Stimulated activated CD4-positive, alpha-beta T cell treated with anti-CD3 and anti-CD28 coated beads, Interleukin-1b, Interleukin-23, amount 100 ng/mL, for 24 hours (primary cell): ENCODE measurements around the gene RIF1.
"Not testable (repeated sequence)": the region's sequence is repeated elsewhere in the genome, so short reads cannot be mapped to it uniquely, and the experiment has no call there.

Experiments used
- DNase-seq, 4 experiments: peaks; one replicate each; pipeline ENCODE4 v3.0.0-alpha.2; 2020; ENCODE audit warnings: low read depth in 4 of 4, low spot score in 1 of 4

Gene RIF1

GRCh38 chr2:151421681-151422080 is 12.0 kb downstream of the RIF1 start:
- not testable (repeated sequence) for DNase-seq

GRCh38 chr2:151422917-151423439 is 13.3 kb downstream of the RIF1 start:
- no peak for DNase-seq

GRCh38 chr2:151423760-151424159 is 14.1 kb downstream of the RIF1 start:
- no peak for DNase-seq

GRCh38 chr2:151437630-151438029 is 27.9 kb downstream of the RIF1 start:
- no peak for DNase-seq

GRCh38 chr2:151438506-151438905 is 28.8 kb downstream of the RIF1 start:
- no peak for DNase-seq

- no peak for DNase-seq
Measured at GRCh38 chr2:151439127-151439526, 29.4 kb downstream of the RIF1 start.

- DNase-seq: no peak
Measured at GRCh38 chr2:151459358-151459757, 49.7 kb downstream of the RIF1 start.

- no peak for DNase-seq
Measured at GRCh38 chr2:151465771-151466170, 56.1 kb downstream of the RIF1 start.

GRCh38 chr2:151470556-151470955 is 60.9 kb downstream of the RIF1 start:
- DNase-seq: no peak

GRCh38 chr2:151472966-151473365 is 63.3 kb downstream of the RIF1 start:
- DNase-seq: no peak

- DNase-seq: no peak
Measured at GRCh38 chr2:151475071-151475470, 65.4 kb downstream of the RIF1 start.

GRCh38 chr2:151476287-151476686 is 66.6 kb downstream of the RIF1 start:
- DNase-seq: no peak

- no peak for DNase-seq
Measured at GRCh38 chr2:151478011-151478410, 68.3 kb downstream of the RIF1 start.

GRCh38 chr2:151481744-151482143 is 72.0 kb downstream of the RIF1 start:
- DNase-seq: no peak

GRCh38 chr2:151482171-151482725 is 72.5 kb downstream of the RIF1 start:
- DNase-seq: no peak

- DNase-seq: no peak
Measured at GRCh38 chr2:151483546-151483945, 73.8 kb downstream of the RIF1 start.

- no peak for DNase-seq
Measured at GRCh38 chr2:151484100-151484499, 74.4 kb downstream of the RIF1 start.

GRCh38 chr2:151486053-151486452 is 76.4 kb downstream of the RIF1 start:
- DNase-seq: no peak

- DNase-seq: no peak
Measured at GRCh38 chr2:151490276-151490675, 80.6 kb downstream of the RIF1 start.

GRCh38 chr2:151491496-151491895 is 81.8 kb downstream of the RIF1 start:
- DNase-seq: no peak

- no peak for DNase-seq
Measured at GRCh38 chr2:151498178-151498577, 88.5 kb downstream of the RIF1 start.

GRCh38 chr2:151506170-151506569 is 96.5 kb downstream of the RIF1 start:
- no peak for DNase-seq

- no peak for DNase-seq
Measured at GRCh38 chr2:151508519-151508918, 98.8 kb downstream of the RIF1 start.
